ENCODE results near the gene DDI2. TPM values are rescaled to one million over a fixed set of nuclear protein-coding genes. Genes with fewer than 3 reads are reported as not detected.

DDI2 gene
- total RNA-seq, 1 experiment from 2014 or later, result 27.0 TPM

- no peak for DNase-seq
- Mint-ChIP-seq H3K27me3 (ENCODE audit: unreplicated experiment) (no peaks in the 10 kb centered on the region), H3K4me1 (ENCODE audit: low read depth, unreplicated experiment) (no peaks in the 10 kb centered on the region), H3K4me3 (ENCODE audit: low read depth, unreplicated experiment) (no peak overlapping the region), H3K36me3 (ENCODE audit: insufficient read depth, unreplicated experiment) (peaks cover 10% of the 10 kb centered on the region), H3K9me3 (ENCODE audit: low read depth, unreplicated experiment) (no peaks in the 10 kb centered on the region), H3K27ac (ENCODE audit: unreplicated experiment) (no peak overlapping the region)
- CTCF ChIA-PET, result interaction anchor here (1.4 kb wide), 1 partner anchor 10 kb away, joined by 3 read pairs; no protein-coding TSS in a partner anchor
- intact Hi-C loops (cut with micrococcal nuclease; ENCODE audit: unreplicated experiment), result no loop called here
- TF ChIP-seq CTCF (IDR thresholded peaks at IDR 0.05; ENCODE audit: unreplicated experiment), result no peak
- no TSS peak for BruUV-seq (replicated peaks)
These were observed 36.9 kb downstream of the DDI2 start for GRCh38 chr1:15654091-15654690.

GRCh38 chr1:15656464-15656863 lies 39.2 kb downstream of the DDI2 start:
- no peak for DNase-seq
- no peak overlapping the region for H3K27ac Mint-ChIP-seq (ENCODE audit: unreplicated experiment)
- intact Hi-C loops (cut with micrococcal nuclease; ENCODE audit: unreplicated experiment), result no loop called here
- H3K9me3 Mint-ChIP-seq (ENCODE audit: low read depth, unreplicated experiment), result no peaks in the 10 kb centered on the region
- H3K27me3 Mint-ChIP-seq (ENCODE audit: unreplicated experiment), result no peaks in the 10 kb centered on the region
- no peak overlapping the region for H3K4me3 Mint-ChIP-seq (ENCODE audit: low read depth, unreplicated experiment)
- peaks cover 16% of the 10 kb centered on the region for H3K36me3 Mint-ChIP-seq (ENCODE audit: insufficient read depth, unreplicated experiment)
- TF ChIP-seq CTCF (IDR thresholded peaks at IDR 0.05; ENCODE audit: unreplicated experiment), result no peak
- CTCF ChIA-PET, result no interaction called here
- BruUV-seq (replicated peaks), result no TSS peak
- no peaks in the 10 kb centered on the region for H3K4me1 Mint-ChIP-seq (ENCODE audit: low read depth, unreplicated experiment)

- no peaks in the 10 kb centered on the region for H3K4me1 Mint-ChIP-seq (ENCODE audit: low read depth, unreplicated experiment)
- H3K9me3 Mint-ChIP-seq (ENCODE audit: low read depth, unreplicated experiment), result no peaks in the 10 kb centered on the region
- CTCF ChIA-PET, result no interaction called here
- DNase-seq, result no peak
- TF ChIP-seq CTCF (IDR thresholded peaks at IDR 0.05; ENCODE audit: unreplicated experiment), result no peak
- no peak overlapping the region for H3K4me3 Mint-ChIP-seq (ENCODE audit: low read depth, unreplicated experiment)
- peaks cover 14% of the 10 kb centered on the region for H3K36me3 Mint-ChIP-seq (ENCODE audit: insufficient read depth, unreplicated experiment)
- intact Hi-C loops (cut with micrococcal nuclease; ENCODE audit: unreplicated experiment), result no loop called here
- H3K27ac Mint-ChIP-seq (ENCODE audit: unreplicated experiment), result no peak overlapping the region
- no TSS peak for BruUV-seq (replicated peaks)
- no peaks in the 10 kb centered on the region for H3K27me3 Mint-ChIP-seq (ENCODE audit: unreplicated experiment)
These were observed 39.8 kb downstream of the DDI2 start for GRCh38 chr1:15657021-15657420.

- no peak for DNase-seq
- CTCF ChIA-PET, result no interaction called here
- Mint-ChIP-seq H3K9me3 (ENCODE audit: low read depth, unreplicated experiment) (no peaks in the 10 kb centered on the region), H3K27me3 (ENCODE audit: unreplicated experiment) (no peaks in the 10 kb centered on the region), H3K36me3 (ENCODE audit: insufficient read depth, unreplicated experiment) (peaks cover 17% of the 10 kb centered on the region), H3K27ac (ENCODE audit: unreplicated experiment) (no peak overlapping the region), H3K4me3 (ENCODE audit: low read depth, unreplicated experiment) (no peak overlapping the region), H3K4me1 (ENCODE audit: low read depth, unreplicated experiment) (no peaks in the 10 kb centered on the region)
- BruUV-seq (replicated peaks), result no TSS peak
- no peak for TF ChIP-seq CTCF (IDR thresholded peaks at IDR 0.05; ENCODE audit: unreplicated experiment)
- intact Hi-C loops (cut with micrococcal nuclease; ENCODE audit: unreplicated experiment), result no loop called here
These were observed 42.9 kb downstream of the DDI2 start for GRCh38 chr1:15660151-15660550.

All from Calu3 (cell line).